ENCODE measurements around the gene MYRF. TPM values are rescaled to one million over a fixed set of nuclear protein-coding genes. Genes with fewer than 3 reads are reported as not detected.

The MYRF gene
- total and polyA plus RNA-seq, 2 of the 4 experiments (the other 2 are of a cell fraction), result 1.6 to 10.7 TPM

DNA sequence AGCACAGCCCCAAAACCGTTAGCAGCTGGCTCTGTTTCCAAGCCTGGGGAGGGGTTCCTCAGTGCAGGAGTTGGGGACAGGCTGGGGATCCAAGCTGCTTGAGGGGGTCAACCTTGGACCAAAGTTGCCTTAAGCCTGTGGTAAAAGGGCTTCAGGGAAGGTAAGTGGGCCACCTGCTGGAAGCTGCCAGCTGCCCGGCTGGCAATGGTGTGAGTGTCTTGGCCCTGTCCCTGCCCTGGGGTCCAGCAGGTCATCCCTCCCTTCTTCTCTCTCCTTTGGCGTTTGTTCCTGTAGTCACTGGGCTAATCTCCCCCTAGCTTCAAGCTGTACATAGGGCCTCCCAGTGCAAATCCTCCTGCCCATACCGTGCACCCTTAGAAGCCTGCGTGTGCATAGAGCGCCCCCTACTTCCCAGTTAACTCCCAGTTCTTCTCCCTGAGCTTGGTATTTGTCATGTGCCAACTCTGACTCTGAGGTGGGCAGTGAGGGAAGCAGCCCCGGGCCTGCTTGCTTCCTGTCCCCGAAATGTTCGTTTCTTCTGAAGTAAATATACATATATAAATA, 35.6 kb downstream of the MYRF start:
- H3K9me3 ChIP-seq (ENCODE audit: control insufficient read depth, insufficient read depth, low read length), result no peaks in the 10 kb centered on the region
- peaks cover 3% of the 10 kb centered on the region; the same call in 1 of the 2 replicates for H3K4me1 ChIP-seq (ENCODE audit: control insufficient read depth, insufficient read depth, low read length)
- H3K36me3 ChIP-seq (ENCODE audit: control insufficient read depth, insufficient read depth, low read length), result peaks cover 62% of the 10 kb centered on the region
- no peak overlapping the region for H3K9ac ChIP-seq (ENCODE audit: low read depth, low read length)
- H3K4me2 ChIP-seq (ENCODE audit: low read depth, low read length), result no peak overlapping the region
- ChIA-PET CTCF (interaction anchor here (0.5 to 2.5 kb wide), 3 partner anchors 9 to 362 kb away, joined by 3 to 6 read pairs (median 3); no protein-coding TSS in a partner anchor), POLR2A (ENCODE audit: unreplicated experiment) (no interaction called here)
- dilution Hi-C loops (cut with HindIII; ENCODE audit: low sequenced_read_pairs, unreplicated experiment) (no loop called here), in situ Hi-C loops (cut with MboI; ENCODE audit: low sequenced_read_pairs) (no loop called here), intact Hi-C loops (cut with micrococcal nuclease) (no loop called here)
- peaks cover 28 to 44% of the 10 kb centered on the region in 2 experiments for H3K79me1 ChIP-seq (ENCODE audit: low read depth in 1 of 2, low read length in 2 of 2)
- H4K20me1 ChIP-seq (ENCODE audit: insufficient read depth, low read length), result peaks cover 6% of the 10 kb centered on the region; the same call in 1 of the 2 replicates
- no peak overlapping the region for H4K91ac ChIP-seq (ENCODE audit: insufficient read depth, low read depth, low read length)
- H2BK20ac ChIP-seq (ENCODE audit: low read depth, low read length), result no peak overlapping the region
- no peak overlapping the region for H2AFZ ChIP-seq (replicated peaks; ENCODE audit: low read length, poor library complexity)
- no TSS peak for BruUV-seq (replicated peaks)
- no peak overlapping the region for H4K8ac ChIP-seq (ENCODE audit: low read depth in 2 of 2, low read length in 2 of 2)
- H4K5ac ChIP-seq (ENCODE audit: low read depth, low read length), result no peak overlapping the region
- H3K14ac ChIP-seq (replicated peaks; ENCODE audit: low read depth, low read length), result no peak overlapping the region
- DNase-seq, result peak; percentile 61
- no peaks in the 10 kb centered on the region for H3K27me3 ChIP-seq (ENCODE audit: control insufficient read depth, insufficient read depth, low read length)
- H2BK120ac ChIP-seq (ENCODE audit: low read depth, low read length), result no peak overlapping the region
- H2AK9ac ChIP-seq (replicated peaks; ENCODE audit: low read depth, low read length, poor library complexity), result no peak overlapping the region
- WGBS, 2 experiments (ENCODE audit: extremely low coverage in 2 of 2, insufficient read length in 1 of 2), result no CpG with 5 or more reads among the region's 9 CpGs
- ATAC-seq (ENCODE audit: low read depth), result no peak
- H3K27ac ChIP-seq (ENCODE audit: insufficient read depth, low read length), result no peak overlapping the region
- H3K18ac ChIP-seq (ENCODE audit: low read depth, low read length), result no peak overlapping the region
- H3K9me1 ChIP-seq (ENCODE audit: insufficient read depth, low read length), result no peaks in the 10 kb centered on the region; the same call in 1 of the 2 replicates
- no peak overlapping the region for H3K4ac ChIP-seq (ENCODE audit: low read depth, low read length)
- no peak overlapping the region for H2BK15ac ChIP-seq (ENCODE audit: low read depth, low read length)
- no peak overlapping the region for H2BK5ac ChIP-seq (ENCODE audit: low read depth, low read length, poor library complexity, severe bottlenecking)
- H3K56ac ChIP-seq (ENCODE audit: extremely low read depth, insufficient read depth, low read length), result no peak overlapping the region
- peak; percentile 63 for TF ChIP-seq RAD21 (IDR thresholded peaks at IDR 0.05; ENCODE audit: low read length)
- TF ChIP-seq SMC3 (IDR thresholded peaks at IDR 0.05; ENCODE audit: low read depth, low read length), result peak; percentile 42
- TF ChIP-seq, protein P1, sequence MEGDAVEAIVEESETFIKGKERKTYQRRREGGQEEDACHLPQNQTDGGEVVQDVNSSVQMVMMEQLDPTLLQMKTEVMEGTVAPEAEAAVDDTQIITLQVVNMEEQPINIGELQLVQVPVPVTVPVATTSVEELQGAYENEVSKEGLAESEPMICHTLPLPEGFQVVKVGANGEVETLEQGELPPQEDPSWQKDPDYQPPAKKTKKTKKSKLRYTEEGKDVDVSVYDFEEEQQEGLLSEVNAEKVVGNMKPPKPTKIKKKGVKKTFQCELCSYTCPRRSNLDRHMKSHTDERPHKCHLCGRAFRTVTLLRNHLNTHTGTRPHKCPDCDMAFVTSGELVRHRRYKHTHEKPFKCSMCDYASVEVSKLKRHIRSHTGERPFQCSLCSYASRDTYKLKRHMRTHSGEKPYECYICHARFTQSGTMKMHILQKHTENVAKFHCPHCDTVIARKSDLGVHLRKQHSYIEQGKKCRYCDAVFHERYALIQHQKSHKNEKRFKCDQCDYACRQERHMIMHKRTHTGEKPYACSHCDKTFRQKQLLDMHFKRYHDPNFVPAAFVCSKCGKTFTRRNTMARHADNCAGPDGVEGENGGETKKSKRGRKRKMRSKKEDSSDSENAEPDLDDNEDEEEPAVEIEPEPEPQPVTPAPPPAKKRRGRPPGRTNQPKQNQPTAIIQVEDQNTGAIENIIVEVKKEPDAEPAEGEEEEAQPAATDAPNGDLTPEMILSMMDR (conservative IDR thresholded peaks at IDR 0.05; ENCODE audit: low read depth, low read length), result peak; percentile 61
- no peak for TF ChIP-seq CEBPB (IDR thresholded peaks at IDR 0.05; ENCODE audit: low read depth, low read length)
- no peak overlapping the region for H3K4me3 ChIP-seq (ENCODE audit: insufficient read depth, low read depth, low read length)
- no peak overlapping the region for H3K23ac ChIP-seq (ENCODE audit: low read depth, low read length)
- no peak overlapping the region for H2AK5ac ChIP-seq (ENCODE audit: low read depth, low read length)
